RPMI8226 (cell line): ENCODE data around the gene TSHZ3.

Experiments used
- DNase-seq: peaks from one replicate; pipeline ENCODE4 v3.0.0-alpha.2; 2015

Gene TSHZ3

DNA sequence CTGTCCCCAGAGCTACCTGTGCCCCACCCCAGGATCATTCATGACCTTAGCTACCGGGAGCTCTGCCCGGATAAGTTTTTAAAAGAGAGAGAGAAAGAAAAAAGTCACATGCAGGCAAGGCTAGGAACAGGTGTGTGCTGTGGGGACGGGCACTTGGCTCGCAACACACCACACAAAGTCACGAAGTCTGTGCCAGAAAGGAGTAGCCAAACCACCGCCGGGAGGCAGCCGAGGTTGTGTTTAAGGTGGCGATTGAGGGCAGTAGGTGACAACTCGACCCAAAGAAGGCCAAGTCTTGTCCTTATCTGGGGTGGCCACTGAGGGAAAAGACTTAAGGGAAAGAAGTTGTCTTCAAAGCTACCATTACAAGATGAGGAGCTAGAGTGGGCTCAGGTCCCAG is 4.6 kb upstream of the TSHZ3 start:
- DNase-seq: no peak

DNA sequence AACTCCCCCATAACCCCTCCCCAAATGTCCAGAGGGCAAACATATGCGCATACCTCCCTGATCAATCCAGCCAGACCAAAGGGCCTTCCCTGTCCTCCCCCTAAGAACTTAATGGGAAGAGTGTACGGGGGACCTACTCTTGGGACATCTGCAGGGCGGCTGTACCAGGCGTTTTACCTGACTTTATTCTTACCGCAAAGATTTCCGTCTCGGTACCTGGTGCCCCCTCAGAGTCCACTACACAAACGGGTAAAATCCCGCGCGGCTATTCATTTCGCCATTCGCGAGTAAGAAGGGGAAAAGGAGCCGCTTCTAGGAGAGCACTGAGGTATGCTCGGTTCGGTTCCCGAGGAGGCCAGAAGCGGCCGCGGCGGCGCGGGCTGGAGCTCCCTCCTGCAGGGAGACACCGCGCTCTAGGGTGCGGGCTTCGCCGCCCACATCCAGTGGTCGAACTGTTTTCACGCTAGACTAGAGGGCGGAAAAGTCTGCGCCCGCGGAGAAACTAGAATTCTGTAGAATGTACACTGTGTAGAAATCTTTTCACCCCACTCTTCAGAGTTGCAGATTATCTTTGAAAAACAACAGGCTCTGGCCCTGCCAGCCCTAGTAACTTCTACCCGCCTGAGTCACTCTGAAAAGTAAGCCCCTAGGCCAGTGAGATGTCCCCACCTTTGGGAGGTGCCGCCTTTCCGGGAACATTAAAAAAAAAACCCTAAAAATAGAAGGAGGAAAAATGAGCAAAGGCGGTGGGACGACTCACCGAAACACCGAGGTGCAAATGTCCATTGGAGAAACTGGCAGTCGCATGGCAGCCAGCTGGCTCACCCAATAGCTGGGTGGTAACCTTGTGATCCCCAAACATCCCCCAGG is 3.8 kb upstream of the TSHZ3 start:
- DNase-seq: no peak

DNA sequence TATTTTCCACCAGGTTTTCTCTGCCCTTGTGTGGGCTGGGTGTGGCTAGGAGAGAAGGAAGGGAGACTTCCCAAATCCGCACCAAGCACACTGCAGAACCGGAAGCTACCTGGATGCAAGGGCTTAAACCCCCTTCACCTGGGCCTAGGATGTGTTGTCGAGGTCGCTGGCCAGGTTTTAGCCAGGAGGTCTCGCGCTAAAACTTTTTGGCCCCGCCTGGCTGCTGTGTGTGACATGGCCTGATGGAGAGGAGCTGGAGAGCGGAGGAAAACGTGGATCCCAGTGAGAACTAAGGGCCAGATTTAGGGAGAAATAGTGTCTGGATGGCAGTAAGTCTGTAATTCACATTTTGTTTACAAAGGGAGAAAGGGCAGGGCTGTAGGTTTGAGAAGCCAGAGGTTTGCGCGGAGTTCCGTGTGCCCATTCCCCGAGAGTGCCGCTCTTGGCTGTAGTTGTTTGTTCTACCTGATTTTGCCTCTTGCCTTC is 3.1 kb upstream of the TSHZ3 start:
- no peak for DNase-seq

GRCh38 chr19:31351855-31352195 is 2.6 kb upstream of the TSHZ3 start:
- no peak for DNase-seq

GRCh38 chr19:31351056-31351854 is 2.0 kb upstream of the TSHZ3 start:
- no peak for DNase-seq

DNA sequence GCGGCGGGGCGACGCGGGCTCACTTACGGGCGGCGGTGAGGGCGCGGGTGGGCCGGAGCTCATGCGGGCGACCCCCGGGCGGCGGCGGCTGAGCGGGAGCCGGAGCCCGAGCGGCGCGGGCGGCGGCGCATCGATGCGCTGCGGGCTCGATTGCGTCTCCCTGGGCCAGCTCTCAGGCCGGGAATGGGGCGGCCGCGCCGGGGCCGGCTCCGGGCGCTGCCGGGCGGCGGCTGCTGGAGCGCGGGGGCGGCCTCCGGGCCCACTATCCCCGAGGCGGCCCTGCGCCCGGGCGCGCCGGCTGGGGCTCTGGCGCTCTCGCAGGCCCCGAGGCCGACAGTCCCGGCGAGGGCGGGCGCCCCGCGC is 1.4 kb upstream of the TSHZ3 start:
- DNase-seq: no peak

GRCh38 chr19:31350033-31350692 is 927 bp upstream of the TSHZ3 start:
- no peak for DNase-seq

- no peak for DNase-seq
These were observed 616 bp downstream of the TSHZ3 start for GRCh38 chr19:31348481-31349159.

DNA sequence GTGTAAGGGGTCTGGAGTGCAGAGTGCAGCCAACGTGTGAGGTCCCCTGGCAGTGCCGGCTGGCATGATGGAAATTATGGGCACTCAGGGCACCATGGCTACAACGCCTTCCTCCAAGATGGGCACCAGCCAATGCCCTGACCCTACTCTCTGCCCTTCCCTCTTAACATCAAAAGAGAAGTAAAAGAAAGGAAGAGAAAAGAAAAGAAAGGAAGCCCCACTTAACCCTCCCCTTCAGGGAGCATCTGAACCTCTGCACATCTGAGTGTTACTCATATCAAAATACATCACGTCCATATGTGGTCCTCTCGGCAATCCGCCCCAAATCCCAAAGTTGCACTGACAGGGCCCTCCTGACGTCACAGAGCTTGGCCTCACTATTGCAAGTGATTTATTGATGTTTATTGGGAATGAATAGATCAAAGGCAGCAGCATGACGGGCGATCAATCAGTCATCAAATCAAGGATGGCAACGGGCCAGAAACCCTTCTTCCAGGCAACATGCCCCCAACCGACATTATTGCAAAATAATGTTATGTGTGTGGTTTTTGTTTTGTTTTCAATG is 1.3 kb downstream of the TSHZ3 start:
- DNase-seq: no peak

- no peak for DNase-seq
These were observed 1.9 kb downstream of the TSHZ3 start for GRCh38 chr19:31347354-31347753.

- no peak for DNase-seq
These were observed 2.8 kb downstream of the TSHZ3 start for GRCh38 chr19:31346184-31347059.

GRCh38 chr19:31344403-31344802 is 4.8 kb downstream of the TSHZ3 start:
- DNase-seq: no peak

GRCh38 chr19:31342926-31343325 is 6.3 kb downstream of the TSHZ3 start:
- no peak for DNase-seq

DNA sequence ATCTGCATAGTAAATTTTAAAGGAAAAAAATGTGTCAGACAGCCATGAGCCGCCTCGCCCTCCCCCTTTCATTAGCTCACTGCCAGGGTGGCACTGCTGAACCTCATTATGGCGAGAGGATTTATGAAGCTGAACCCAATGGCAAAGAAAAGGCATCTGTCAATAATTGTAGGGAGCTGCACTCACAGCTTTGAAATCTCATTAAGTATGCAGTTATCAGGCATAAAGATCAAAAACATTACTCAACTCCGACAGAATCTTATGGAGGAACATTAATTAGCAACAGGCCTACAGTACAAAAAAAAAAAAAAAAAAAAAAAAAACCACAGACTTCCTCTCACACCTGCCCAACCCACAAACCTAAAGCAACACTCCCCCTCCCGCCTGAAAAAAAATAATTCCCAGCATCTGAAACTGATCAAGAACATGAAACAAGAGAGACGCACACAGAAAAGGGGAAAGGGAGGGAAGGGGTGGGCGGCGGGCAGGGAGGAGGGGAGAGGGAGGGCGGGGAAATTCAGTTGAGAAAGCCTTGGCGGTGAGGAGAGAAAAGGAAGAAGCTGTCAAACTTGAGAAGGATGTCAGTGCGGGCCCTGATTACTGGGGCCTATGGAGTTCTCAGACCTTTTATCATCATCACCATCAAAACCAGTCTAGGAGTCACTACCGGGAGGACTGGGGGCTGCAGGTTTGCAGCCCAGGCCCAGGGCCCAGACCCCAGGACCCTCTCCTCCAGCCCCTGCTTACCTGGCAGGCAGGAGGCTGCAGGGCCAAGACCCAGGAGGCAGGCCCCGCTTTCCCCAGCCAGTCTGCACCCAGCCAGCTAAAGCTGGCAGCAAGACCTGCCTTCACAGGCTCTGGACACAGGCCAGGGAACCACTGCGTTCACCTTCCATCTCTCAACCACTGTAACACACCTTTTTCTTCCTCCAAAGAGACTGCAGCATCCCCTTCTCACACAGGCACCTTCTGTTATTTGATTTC is 8.9 kb downstream of the TSHZ3 start:
- DNase-seq: no peak

GRCh38 chr19:31339411-31339810 is 9.8 kb downstream of the TSHZ3 start:
- DNase-seq: no peak

- DNase-seq: peak; percentile 34
These were observed 11.0 kb downstream of the TSHZ3 start for GRCh38 chr19:31338069-31338776.

GRCh38 chr19:31337008-31337914 is 12.0 kb downstream of the TSHZ3 start:
- DNase-seq: no peak

DNA sequence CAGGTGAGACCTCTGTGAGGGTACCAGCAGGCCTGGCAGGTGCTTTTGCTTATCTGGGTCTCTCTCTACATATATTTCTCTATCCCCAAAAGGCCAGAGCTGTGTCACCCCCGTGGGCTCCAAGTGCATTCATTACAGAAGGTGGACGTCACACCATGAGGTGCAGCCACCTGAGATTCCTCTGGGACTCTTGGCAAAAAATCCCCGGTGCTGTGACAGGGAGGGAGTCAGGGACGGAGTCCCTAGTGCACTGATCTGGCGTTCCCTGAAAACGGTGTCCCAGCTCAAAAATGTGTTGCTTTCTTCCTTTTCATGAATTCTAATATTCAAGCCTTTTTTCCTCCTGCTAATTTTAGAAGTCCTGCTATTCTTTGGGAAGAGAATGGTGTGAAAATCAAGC is 13.5 kb downstream of the TSHZ3 start:
- DNase-seq: no peak
